ENCODE measurements around the gene OR51B6.
"Not testable (repeated sequence)": the region's sequence is repeated elsewhere in the genome, so short reads cannot be mapped to it uniquely, and the experiment has no call there.

Gene OR51B6

GRCh38 chr11:5364214-5364613 lies 12.9 kb downstream of the OR51B6 start:
- no peak for DNase-seq (ENCODE audit: low read depth)

GRCh38 chr11:5366365-5366764 lies 15.1 kb downstream of the OR51B6 start:
- DNase-seq (ENCODE audit: low read depth): not testable (repeated sequence)

DNA sequence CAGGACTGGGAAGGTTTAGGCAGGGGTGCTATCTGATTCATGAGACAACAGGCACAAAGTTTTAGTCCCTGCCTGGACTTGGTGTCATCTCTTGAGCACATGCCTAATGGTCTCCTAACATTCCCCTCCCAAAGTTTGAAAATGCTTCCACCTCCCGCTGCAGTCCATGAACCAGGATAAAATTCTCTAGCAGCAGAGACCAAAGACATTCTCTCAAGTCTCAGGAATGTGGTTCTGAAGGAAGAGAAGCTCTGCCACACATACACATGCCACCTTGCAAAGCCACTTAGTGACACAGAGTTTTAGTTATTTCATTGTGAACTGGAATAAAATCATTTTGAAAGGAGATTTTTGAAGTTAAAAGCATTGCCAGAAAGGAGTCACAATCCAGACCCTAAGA lies 15.5 kb downstream of the OR51B6 start:
- no peak for DNase-seq (ENCODE audit: low read depth)

GRCh38 chr11:5367448-5368074 lies 16.3 kb downstream of the OR51B6 start:
- DNase-seq (ENCODE audit: low read depth): no peak

GRCh38 chr11:5368502-5369043 lies 17.3 kb downstream of the OR51B6 start:
- no peak for DNase-seq (ENCODE audit: low read depth)

GRCh38 chr11:5369789-5370188 lies 18.5 kb downstream of the OR51B6 start:
- no peak for DNase-seq (ENCODE audit: low read depth)

DNA sequence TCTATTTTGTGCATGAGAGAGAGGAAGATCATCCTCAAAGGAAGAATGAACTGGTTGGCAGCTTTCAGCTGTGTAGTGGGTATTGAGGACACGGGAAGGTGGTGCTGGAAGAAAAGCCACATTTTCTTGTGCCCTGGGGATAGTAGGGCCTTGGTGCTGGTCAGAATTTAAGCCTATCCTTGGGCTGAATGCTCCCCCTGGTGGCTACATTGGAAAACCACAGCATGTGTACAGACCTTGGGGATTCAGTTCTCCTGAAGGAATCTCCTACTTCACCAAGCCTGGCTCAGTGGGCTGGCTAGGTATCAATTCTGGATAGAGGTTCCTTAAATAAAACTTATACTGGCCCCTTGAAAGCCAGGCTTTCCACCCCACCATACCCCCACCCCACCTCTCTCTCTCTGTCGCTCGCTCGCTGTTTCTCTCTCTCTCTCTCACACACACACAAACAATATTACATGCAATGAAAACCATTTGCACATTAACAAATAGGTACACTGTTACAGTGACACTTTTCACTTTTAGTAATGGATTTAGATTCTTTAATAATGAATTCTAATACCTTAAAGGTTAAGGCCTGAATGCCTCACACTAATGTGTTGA lies 29.5 kb downstream of the OR51B6 start:
- DNase-seq (ENCODE audit: low read depth): no peak

DNA sequence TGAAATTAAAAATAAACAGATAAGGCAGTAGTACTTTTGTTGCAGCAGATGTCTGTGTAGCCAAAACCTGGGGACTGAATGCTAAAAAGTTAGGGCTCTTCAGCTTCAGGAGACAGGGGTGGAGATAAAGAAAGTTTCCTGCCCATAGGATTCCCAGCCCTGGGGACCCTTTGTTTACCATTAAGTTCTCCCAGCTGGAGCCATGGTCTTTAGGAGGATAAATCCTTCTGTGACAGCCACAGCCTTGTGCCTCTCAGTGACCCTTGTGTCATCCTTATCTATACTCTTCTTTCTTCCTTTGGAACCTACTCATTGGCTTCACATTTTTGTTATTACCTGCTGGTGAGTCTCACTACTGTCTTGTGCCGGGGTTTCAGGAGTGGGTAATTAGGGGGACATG lies 32.3 kb downstream of the OR51B6 start, which contains the start of gene OR51M1:
Gene OR51M1 (plus strand): TSS at position 237 of the 400 bp plus-strand sequence. CDS start 5,587 bp downstream, outside the sequence.
- no peak for DNase-seq (ENCODE audit: low read depth)

DNA sequence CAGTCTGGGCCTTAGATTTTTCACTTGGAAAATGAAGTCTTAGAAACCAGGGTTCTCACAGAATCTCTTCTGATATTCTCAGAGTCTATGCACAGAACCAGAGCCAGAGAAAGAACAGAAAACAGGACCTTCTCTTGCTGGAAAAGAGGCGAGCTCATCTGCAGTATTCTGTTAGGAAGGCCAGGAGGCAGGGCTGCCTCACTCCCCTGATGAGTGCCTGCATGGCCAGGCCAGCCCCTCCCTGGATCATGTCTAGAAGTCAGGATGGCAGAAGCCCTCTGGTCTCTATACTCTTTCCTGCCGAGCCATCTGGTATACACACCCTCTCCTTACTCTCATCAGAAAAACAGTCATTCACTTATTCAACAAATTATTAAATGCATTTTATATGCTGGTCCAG lies 33.0 kb downstream of the OR51B6 start:
- DNase-seq (ENCODE audit: low read depth): no peak

GRCh38 chr11:5390210-5390609 lies 38.9 kb downstream of the OR51B6 start:
- DNase-seq (ENCODE audit: low read depth): no peak

DNA sequence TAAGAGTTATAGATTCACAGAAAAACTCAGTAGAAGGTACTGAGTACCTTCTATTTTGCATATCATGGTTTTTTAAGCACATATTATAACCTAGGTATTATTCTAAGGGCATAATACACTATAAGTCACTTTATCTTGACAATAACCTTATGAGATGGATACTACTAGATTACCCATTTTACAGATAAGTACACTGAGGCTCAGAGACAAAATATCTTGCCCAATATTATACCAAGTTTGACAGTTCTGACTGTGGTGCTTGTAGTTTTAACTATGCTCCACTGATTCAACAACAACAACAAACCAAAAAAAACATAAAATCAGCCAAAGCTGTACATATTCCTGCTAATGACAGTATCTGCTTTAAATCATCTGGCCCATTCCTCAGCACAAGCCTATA lies 42.8 kb downstream of the OR51B6 start:
- no peak for DNase-seq (ENCODE audit: low read depth)

DNA sequence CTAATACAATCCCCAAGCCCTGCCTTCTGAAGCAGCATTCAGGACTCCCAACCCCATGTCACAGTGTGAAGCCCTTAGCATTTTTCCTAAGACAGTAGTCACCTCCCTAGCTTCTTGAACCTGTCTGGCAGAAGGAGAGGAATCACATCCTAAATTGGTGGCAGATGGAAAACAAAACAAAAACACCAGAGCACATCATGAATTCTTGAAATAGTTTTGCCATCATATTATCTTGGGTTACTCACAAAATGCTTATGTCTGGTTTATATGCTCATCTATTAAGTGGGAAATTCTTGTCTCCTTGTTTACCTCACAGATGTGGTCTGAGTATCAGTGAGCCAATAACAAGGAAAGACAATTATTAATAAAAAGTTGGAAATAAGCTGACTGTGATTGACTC lies 47.6 kb downstream of the OR51B6 start:
- DNase-seq (ENCODE audit: low read depth): no peak
